ENCODE measurements around the gene POLR3C. TPM values are rescaled to one million over a fixed set of nuclear protein-coding genes. Genes with fewer than 3 reads are reported as not detected.

Gene POLR3C
- total and polyA plus RNA-seq, 2 of the 13 experiments (the other 11 are each of a cell fraction or from before 2014, with no cell fraction given): 15.5 to 24.3 TPM

- no peaks in the 10 kb centered on the region for H4K20me1 ChIP-seq (ENCODE audit: insufficient read depth, low read length)
These were observed 4.0 kb downstream of the POLR3C start for GRCh38 chr1:145827966-145828365.

GRCh38 chr1:145828367-145829026 is 4.5 kb downstream of the POLR3C start:
- ATAC-seq (no peak), FAIRE-seq (no peak), DNase-seq (ENCODE audit: low spot score) (no peak)
- in situ Hi-C loops (cut with HindIII; ENCODE audit: extremely low pct_ligation_motif_present, low pct_unique_long_range_greater_than_20kb) (loop anchor here (10.0 kb wide), 1 partner anchor 64 kb away; no protein-coding TSS in a partner anchor), intact Hi-C loops (cut with micrococcal nuclease; ENCODE audit: unreplicated experiment) (loop anchor here (10.0 kb wide), 1 partner anchor 94 kb away; no protein-coding TSS in a partner anchor)
- Histone ChIP-seq H3K79me2 (ENCODE audit: insufficient read depth, low read length) (peaks cover 16% of the 10 kb centered on the region), H3K36me3 (replicated peaks in 1 of 2; ENCODE audit: control insufficient read depth in 1 of 2, insufficient read depth in 2 of 2, low read length in 2 of 2) (peaks cover 18 to 64% of the 10 kb centered on the region in 2 experiments), H3K9me3 (ENCODE audit: low read length) (no peaks in the 10 kb centered on the region), H3K4me3 (replicated peaks in 1 of 3; ENCODE audit: insufficient read depth in 1 of 3, low read depth in 2 of 3, low read length in 3 of 3) (no peak overlapping the region), H3K9ac (ENCODE audit: insufficient read depth, low read depth, low read length) (no peak overlapping the region), H4K20me1 (ENCODE audit: insufficient read depth, low read length) (no peaks in the 10 kb centered on the region), H3K4me1 (ENCODE audit: insufficient read depth, low read length) (peaks cover 14% of the 10 kb centered on the region), H3K27ac (ENCODE audit: extremely low read length, insufficient read depth, low read length) (no peak overlapping the region), H3K4me2 (ENCODE audit: low read depth, low read length) (no peak overlapping the region), H2AFZ (ENCODE audit: low read length) (no peak overlapping the region), H3K27me3 (ENCODE audit: control insufficient read depth in 1 of 2, insufficient read depth in 2 of 2, low read length in 2 of 2) (no peaks in the 10 kb centered on the region; a peak in 1 of 5 replicates)
- CTCF ChIA-PET (ENCODE audit: low intra/inter-chr PET ratio, low total read pairs): no interaction called here
- POLR2A ChIA-PET: interaction anchor here (0.7 kb wide), 1 partner anchor 17 kb away, joined by 3 read pairs; the partner anchor contains the start of gene NUDT17
- no TSS peak for BruUV-seq (replicated peaks)
- no peak for TF ChIP-seq ZBTB46 (CRISPR knock-in tag; IDR thresholded peaks at IDR 0.05; ENCODE audit: borderline replicate concordance)
- no peak for TF ChIP-seq ZGPAT (CRISPR knock-in tag; IDR thresholded peaks at IDR 0.05)
- TF ChIP-seq NFKBIZ (CRISPR knock-in tag; IDR thresholded peaks at IDR 0.05): no peak

More at GRCh38 chr1:145827966-145828365, 4.0 kb downstream of the POLR3C start:
- POLR2A ChIA-PET: interaction anchor here (0.7 kb wide), 1 partner anchor 18 kb away, joined by 3 read pairs; the partner anchor contains the start of gene NUDT17
- Histone ChIP-seq H3K9me3 (ENCODE audit: low read length) (no peaks in the 10 kb centered on the region), H2AFZ (ENCODE audit: low read length) (no peak overlapping the region), H3K36me3 (replicated peaks in 1 of 2; ENCODE audit: control insufficient read depth in 1 of 2, insufficient read depth in 2 of 2, low read length in 2 of 2) (peaks cover 14 to 59% of the 10 kb centered on the region in 2 experiments), H3K4me3 (replicated peaks in 1 of 3; ENCODE audit: insufficient read depth in 1 of 3, low read depth in 2 of 3, low read length in 3 of 3) (no peak overlapping the region), H3K4me2 (ENCODE audit: low read depth, low read length) (no peak overlapping the region), H3K4me1 (ENCODE audit: insufficient read depth, low read length) (peaks cover 14% of the 10 kb centered on the region), H3K79me2 (ENCODE audit: insufficient read depth, low read length) (peaks cover 16% of the 10 kb centered on the region), H3K27ac (ENCODE audit: extremely low read length, insufficient read depth, low read length) (no peak overlapping the region), H3K27me3 (ENCODE audit: control insufficient read depth in 1 of 2, insufficient read depth in 2 of 2, low read length in 2 of 2) (no peaks in the 10 kb centered on the region; a peak in 1 of 5 replicates), H3K9ac (ENCODE audit: insufficient read depth, low read depth, low read length) (no peak overlapping the region)
- DNase-seq (ENCODE audit: low spot score): no peak
- intact Hi-C loops (cut with micrococcal nuclease; ENCODE audit: unreplicated experiment) (loop anchor here (10.0 kb wide), 1 partner anchor 93 kb away; no protein-coding TSS in a partner anchor), in situ Hi-C loops (cut with HindIII; ENCODE audit: extremely low pct_ligation_motif_present, low pct_unique_long_range_greater_than_20kb) (loop anchor here (10.0 kb wide), 1 partner anchor 63 kb away; no protein-coding TSS in a partner anchor)
- no peak for ATAC-seq
- TF ChIP-seq LBX2 (CRISPR knock-in tag; IDR thresholded peaks at IDR 0.05; ENCODE audit: borderline replicate concordance): no peak
- 0 out of 2 replicates have a peak, but pooled peaks have one; percentile 1 for TF ChIP-seq RBFOX2 (IDR thresholded peaks at IDR 0.05; ENCODE audit: low read depth, low read length)
- CTCF ChIA-PET (ENCODE audit: low intra/inter-chr PET ratio, low total read pairs): no interaction called here
- no TSS peak for BruUV-seq (replicated peaks)
- no peak for FAIRE-seq
